GM12878 (cell line): ENCODE measurements around the gene RBP3. TPM values are rescaled to one million over a fixed set of nuclear protein-coding genes. Genes with fewer than 3 reads are reported as not detected.

Experiments used
- BCL11A ChIP-seq: IDR thresholded peaks from 2 replicates; pipeline ENCODE4 v1.6.1; 2011; ENCODE audit warnings: low read depth, low read length
- BMI1 ChIP-seq: fragments of 450-650 bp; IDR thresholded peaks from 2 replicates; pipeline ENCODE4 v1.6.1; 2016; ENCODE audit warnings: mild to moderate bottlenecking, moderate library complexity, borderline replicate concordance
- CEBPZ ChIP-seq: fragments of 150-350 bp; IDR thresholded peaks from 2 replicates; pipeline ENCODE4 v1.6.1; 2016; ENCODE audit warnings: low read depth, low read length
- HDAC2 ChIP-seq: fragments of 200-600 bp; sonication (generic); IDR thresholded peaks from 2 replicates; pipeline ENCODE4 v1.6.1; 2017
- MLLT1 ChIP-seq: fragments of 450-650 bp; IDR thresholded peaks from 2 replicates; pipeline ENCODE4 v1.6.1; 2016; ENCODE audit warnings: mild to moderate bottlenecking
- MYC ChIP-seq: IDR thresholded peaks from 2 replicates; pipeline ENCODE4 v1.6.1; 2011; ENCODE audit warnings: mild to moderate bottlenecking, low read length, moderate library complexity, inconsistent platforms; ENCODE audit not compliant: insufficient read depth, insufficient replicate concordance, insufficient read length, severe bottlenecking
- RAD21 ChIP-seq: IDR thresholded peaks from 2 replicates; pipeline ENCODE4 v1.6.1; 2011; ENCODE audit warnings: mild to moderate bottlenecking, low read depth, low read length, moderate library complexity; ENCODE audit not compliant: insufficient read depth
- SREBF2 ChIP-seq: IDR thresholded peaks from 2 replicates; pipeline ENCODE4 v1.6.1; 2012; ENCODE audit warnings: mild to moderate bottlenecking, low read length
- ZNF622 ChIP-seq: fragments of 450-650 bp; IDR thresholded peaks from 2 replicates; pipeline ENCODE4 v1.6.1; 2017; ENCODE audit warnings: mild to moderate bottlenecking, inconsistent platforms
- polyA plus RNA-seq, 11 experiments: library from polyadenylated mRNA; depleted of rRNA in 4 of 11; unstranded in 6 of 11; stranded (reverse) in 5 of 11; fragments of >200 nt; fragmentation: Nextera tagmentation in 4 of 11; fragmentation: Illumina TruSeq in 1 of 11; extraction: Ambion mirVana in 4 of 11; extraction: Trizol in 1 of 11; gene quantifications; 1 replicate in 1 of 11; 2 replicates in 10 of 11; pipeline versions ENCODE4 v1.2.1 to v1.2.3, GENCODE V29; 2011 to 2016; ENCODE audit warnings: inconsistent platforms in 2 of 11, missing spikeins in 2 of 11, low read depth in 1 of 11
- total RNA-seq, 4 experiments: library from RNA; depleted of rRNA in 3 of 4; stranded (reverse); fragments of >200 nt in 3 of 4; fragmentation: Illumina TruSeq in 1 of 4; extraction: Trizol in 1 of 4; gene quantifications; 2 replicates each; pipeline versions ENCODE4 v1.2.1 to v1.2.3, GENCODE V29; 2013 to 2021
- TF ChIP-seq, protein P1 (sequence below): IDR thresholded peaks from 2 replicates; pipeline ENCODE4 v1.6.1; 2011; ENCODE audit warnings: low read depth, low read length, improper control_type of control experiment, borderline replicate concordance

Gene RBP3
- total and polyA plus RNA-seq, 10 of the 15 experiments (the other 5 are each of a cell fraction or from before 2014, with no cell fraction given), result not detected

DNA sequence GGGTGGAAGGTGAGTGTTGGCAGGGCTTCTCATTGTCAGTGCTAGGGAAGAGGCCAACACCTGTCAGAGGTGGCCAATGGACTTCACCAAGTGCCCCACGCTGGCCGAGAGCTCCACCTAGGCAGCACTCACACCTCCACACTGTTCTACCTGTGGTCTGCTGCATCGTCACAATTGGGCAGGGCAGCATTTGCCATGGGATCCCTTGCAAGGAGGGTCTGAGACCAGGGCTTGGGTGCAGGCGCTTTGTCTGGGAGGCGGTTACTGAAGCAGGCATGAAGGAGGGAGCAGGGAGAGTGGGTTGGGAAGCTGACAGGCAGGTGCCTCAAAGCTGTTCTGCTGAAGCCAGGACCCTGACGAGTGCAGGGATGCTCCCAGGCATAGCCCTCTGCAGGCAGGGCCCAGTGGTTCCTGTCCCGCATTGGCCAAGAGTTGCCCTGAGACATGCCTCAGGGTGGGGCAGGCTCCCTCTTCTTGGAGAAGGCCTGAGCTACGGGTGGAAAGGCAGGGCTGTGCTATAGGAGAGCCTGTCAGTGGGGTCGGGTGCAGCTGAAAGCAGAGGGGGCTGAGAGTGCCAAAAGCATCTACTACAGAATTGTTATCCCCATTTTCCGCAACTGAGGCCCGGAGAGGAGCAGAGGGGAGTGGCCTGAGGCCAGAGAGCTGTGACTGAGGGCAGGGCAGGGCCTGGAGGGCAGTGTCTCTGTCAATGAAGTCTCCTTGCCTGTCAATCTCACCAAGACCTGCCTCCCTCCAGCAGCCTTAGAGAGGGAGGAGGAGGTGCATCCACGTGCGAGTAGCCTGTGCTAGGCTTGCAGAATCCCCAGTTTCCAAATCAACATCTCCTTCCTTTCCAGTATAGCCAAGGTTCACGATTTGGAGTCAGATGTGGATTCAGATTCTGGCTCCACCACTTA is 4.0 kb downstream of the RBP3 start (continued):
- TF ChIP-seq CEBPZ (no peak), BCL11A (no peak), HDAC2 (no peak), MYC (no peak), SREBF2 (no peak), ZNF622 (no peak), RAD21 (no peak), MLLT1 (no peak), BMI1 (no peak)
- TF ChIP-seq, protein P1, sequence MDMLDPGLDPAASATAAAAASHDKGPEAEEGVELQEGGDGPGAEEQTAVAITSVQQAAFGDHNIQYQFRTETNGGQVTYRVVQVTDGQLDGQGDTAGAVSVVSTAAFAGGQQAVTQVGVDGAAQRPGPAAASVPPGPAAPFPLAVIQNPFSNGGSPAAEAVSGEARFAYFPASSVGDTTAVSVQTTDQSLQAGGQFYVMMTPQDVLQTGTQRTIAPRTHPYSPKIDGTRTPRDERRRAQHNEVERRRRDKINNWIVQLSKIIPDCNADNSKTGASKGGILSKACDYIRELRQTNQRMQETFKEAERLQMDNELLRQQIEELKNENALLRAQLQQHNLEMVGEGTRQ, result no peak
